ENCODE data around the gene CYP4F11. TPM values are rescaled to one million over a fixed set of nuclear protein-coding genes. Genes with fewer than 3 reads are reported as not detected.

CYP4F11 gene, protein sequence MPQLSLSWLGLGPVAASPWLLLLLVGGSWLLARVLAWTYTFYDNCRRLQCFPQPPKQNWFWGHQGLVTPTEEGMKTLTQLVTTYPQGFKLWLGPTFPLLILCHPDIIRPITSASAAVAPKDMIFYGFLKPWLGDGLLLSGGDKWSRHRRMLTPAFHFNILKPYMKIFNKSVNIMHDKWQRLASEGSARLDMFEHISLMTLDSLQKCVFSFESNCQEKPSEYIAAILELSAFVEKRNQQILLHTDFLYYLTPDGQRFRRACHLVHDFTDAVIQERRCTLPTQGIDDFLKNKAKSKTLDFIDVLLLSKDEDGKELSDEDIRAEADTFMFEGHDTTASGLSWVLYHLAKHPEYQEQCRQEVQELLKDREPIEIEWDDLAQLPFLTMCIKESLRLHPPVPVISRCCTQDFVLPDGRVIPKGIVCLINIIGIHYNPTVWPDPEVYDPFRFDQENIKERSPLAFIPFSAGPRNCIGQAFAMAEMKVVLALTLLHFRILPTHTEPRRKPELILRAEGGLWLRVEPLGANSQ
- not detected for total RNA-seq

DNA sequence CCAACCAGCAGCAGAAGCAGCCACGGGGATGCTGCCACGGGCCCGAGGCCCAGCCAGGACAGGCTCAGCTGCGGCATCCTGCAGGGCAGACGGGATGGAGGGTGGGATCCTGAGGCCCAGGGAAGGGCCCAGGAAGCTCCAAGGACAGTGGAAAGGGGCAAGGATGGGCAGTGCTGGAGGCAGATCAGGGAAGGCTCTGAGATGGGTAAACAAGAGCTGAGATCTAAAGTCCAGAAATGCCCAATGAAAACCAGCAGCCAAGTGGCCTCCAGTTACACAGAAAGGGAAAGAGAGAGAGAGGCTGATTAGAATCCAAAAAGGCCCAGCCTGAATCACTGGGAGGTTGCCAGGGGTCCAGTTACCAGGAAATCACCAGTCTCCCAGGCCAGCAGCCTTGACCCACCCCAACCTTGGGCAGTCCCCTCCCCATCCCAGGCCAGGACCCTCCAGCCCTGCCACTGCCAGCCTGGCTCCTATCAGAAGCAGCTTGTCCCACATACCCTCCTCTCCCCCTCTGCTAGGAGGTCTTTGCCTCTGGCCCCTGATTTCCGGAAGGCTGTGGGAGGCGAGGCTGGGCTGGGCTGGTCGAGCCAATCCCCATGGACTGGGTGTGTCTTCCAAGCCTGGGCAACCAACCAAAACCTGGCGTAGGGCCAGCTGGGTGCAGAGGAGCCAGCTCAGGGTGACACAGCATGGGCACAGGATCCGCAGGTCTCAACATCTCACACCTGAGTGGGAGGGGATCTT lies at the start of gene CYP4F11:
Gene CYP4F11, minus strand, starts transcription at position 198 of the 747 bp plus-strand sequence. Its CDS starts 121 bp downstream, at position 77.
- H3K4me1 Mint-ChIP-seq (ENCODE audit: low read depth): no peaks in the 10 kb centered on the region
- ATAC-seq (no peak), DNase-seq (no peak)
- peaks cover 24% of the 10 kb centered on the region for H3K27me3 Mint-ChIP-seq
- TF ChIP-seq, protein P1, sequence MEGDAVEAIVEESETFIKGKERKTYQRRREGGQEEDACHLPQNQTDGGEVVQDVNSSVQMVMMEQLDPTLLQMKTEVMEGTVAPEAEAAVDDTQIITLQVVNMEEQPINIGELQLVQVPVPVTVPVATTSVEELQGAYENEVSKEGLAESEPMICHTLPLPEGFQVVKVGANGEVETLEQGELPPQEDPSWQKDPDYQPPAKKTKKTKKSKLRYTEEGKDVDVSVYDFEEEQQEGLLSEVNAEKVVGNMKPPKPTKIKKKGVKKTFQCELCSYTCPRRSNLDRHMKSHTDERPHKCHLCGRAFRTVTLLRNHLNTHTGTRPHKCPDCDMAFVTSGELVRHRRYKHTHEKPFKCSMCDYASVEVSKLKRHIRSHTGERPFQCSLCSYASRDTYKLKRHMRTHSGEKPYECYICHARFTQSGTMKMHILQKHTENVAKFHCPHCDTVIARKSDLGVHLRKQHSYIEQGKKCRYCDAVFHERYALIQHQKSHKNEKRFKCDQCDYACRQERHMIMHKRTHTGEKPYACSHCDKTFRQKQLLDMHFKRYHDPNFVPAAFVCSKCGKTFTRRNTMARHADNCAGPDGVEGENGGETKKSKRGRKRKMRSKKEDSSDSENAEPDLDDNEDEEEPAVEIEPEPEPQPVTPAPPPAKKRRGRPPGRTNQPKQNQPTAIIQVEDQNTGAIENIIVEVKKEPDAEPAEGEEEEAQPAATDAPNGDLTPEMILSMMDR (IDR thresholded peaks at IDR 0.05): no peak
- ChIA-PET CTCF (no interaction called here), POLR2A (no interaction called here)
- intact Hi-C loops (cut with micrococcal nuclease): no loop called here
- H3K27ac Mint-ChIP-seq: no peak within 1 kb of the TSS
- peaks cover 5% of the 10 kb centered on the region for H3K36me3 Mint-ChIP-seq (ENCODE audit: low read depth)
- H3K9me3 Mint-ChIP-seq: peaks cover 6% of the 10 kb centered on the region
- no peak within 1 kb of the TSS for H3K4me3 Mint-ChIP-seq

DNA sequence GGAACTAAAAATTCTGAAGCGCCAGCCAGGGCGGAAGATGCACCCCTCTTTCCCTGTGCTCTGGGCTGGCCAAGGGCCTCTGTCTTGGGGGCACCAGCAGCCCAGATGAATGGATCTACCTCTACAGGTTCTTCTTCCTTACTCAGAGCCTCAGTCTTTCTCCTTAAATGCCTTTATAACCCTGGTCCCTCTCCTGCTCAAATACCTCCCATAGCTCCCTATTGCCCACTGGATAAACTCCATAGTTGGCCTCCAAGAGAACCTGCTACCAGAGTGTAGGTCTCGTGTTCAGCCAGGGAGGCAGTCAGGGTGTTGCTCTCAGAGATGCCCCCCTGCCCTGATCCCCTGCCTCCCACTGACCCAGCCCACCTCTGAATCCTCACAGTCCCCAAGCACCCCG lies 45.0 kb upstream of the CYP4F11 start:
- CTCF ChIA-PET: no interaction called here
- H3K36me3 Mint-ChIP-seq (ENCODE audit: low read depth): peaks cover 4% of the 10 kb centered on the region
- no peaks in the 10 kb centered on the region for H3K4me1 Mint-ChIP-seq (ENCODE audit: low read depth)
- intact Hi-C loops (cut with micrococcal nuclease): no loop called here
- H3K9me3 Mint-ChIP-seq: peaks cover 3% of the 10 kb centered on the region
- TF ChIP-seq, protein P1 (IDR thresholded peaks at IDR 0.05): no peak
- H3K4me3 Mint-ChIP-seq: no peak overlapping the region
- H3K27ac Mint-ChIP-seq: no peak overlapping the region
- ATAC-seq (no peak), DNase-seq (no peak)
- peaks cover 18% of the 10 kb centered on the region for H3K27me3 Mint-ChIP-seq
- POLR2A ChIA-PET: no interaction called here

DNA sequence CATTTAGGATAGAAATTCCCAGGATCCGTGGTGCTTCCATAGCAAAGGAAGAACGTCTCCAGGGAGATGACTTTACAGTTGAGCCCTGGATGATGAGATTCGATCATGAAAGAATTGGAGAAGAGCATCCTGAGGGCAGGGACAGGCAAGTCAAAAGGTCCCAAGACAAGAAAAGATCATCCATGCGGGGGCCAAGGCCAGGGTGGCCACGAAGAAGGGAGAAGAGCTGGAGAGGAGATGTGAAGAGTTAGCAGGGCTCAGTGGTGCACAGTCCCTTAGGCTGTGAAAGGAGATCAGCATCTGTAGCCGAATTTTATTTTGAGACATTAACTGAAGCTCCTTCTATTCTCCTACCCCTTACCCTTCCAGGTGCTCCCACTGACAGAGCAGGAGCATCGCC lies 43.4 kb upstream of the CYP4F11 start:
- Mint-ChIP-seq H3K36me3 (ENCODE audit: low read depth) (no peaks in the 10 kb centered on the region), H3K27ac (no peak overlapping the region), H3K9me3 (peaks cover under 1% of the 10 kb centered on the region), H3K4me3 (no peak overlapping the region), H3K4me1 (ENCODE audit: low read depth) (no peaks in the 10 kb centered on the region), H3K27me3 (peaks cover 18% of the 10 kb centered on the region)
- TF ChIP-seq, protein P1 (IDR thresholded peaks at IDR 0.05): no peak
- DNase-seq (no peak), ATAC-seq (no peak)
- intact Hi-C loops (cut with micrococcal nuclease): no loop called here
- ChIA-PET CTCF (no interaction called here), POLR2A (no interaction called here)

DNA sequence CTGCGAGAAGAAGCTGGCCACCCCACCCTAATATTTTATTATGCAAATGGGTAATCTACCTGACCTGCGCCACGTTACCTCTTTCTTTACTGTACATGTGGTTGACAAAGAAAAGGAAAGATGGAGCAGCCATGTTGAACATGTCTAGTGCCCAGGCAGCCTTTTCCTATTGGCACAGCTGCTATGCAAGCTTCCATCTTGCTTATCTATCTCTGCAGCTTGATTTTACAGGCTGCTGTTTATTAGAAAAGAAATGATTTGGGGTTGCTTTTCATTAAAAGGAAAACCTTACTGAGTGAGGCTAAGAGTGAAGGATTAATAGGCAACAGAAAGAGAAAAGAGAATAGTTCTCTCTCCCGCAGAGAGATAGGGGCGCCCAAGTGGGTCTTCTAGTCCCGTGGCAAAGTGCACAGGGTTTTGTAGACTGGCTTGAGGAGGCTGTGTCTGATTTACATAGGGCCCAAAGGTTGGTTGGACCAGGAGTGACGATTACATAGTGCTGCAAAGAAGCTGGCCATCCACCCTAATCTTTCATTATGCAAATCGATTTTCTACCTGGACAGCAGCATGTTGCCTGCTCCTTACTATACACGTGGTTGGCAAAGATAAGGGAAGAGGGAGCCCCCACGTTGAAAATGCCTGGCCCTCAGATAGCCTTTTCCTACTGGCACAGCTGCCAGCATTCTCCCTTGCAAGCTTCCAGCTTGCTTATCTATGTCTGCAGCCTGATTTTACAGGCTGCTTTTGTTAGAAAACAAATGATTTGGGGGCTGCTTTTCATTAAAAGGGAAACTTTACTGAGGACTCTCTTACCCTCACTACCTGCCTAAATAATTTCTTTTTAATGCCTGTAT lies 42.7 kb upstream of the CYP4F11 start:
- TF ChIP-seq, protein P1 (IDR thresholded peaks at IDR 0.05): no peak
- CTCF ChIA-PET: no interaction called here
- Mint-ChIP-seq H3K36me3 (ENCODE audit: low read depth) (no peaks in the 10 kb centered on the region), H3K27ac (no peak overlapping the region), H3K27me3 (peaks cover 22% of the 10 kb centered on the region), H3K9me3 (no peaks in the 10 kb centered on the region), H3K4me3 (no peak overlapping the region), H3K4me1 (ENCODE audit: low read depth) (no peaks in the 10 kb centered on the region)
- intact Hi-C loops (cut with micrococcal nuclease): no loop called here
- no peak for ATAC-seq
- POLR2A ChIA-PET: no interaction called here
- no peak for DNase-seq
